ENCODE results near the gene RNF20. TPM values are rescaled to one million over a fixed set of nuclear protein-coding genes. Genes with fewer than 3 reads are reported as not detected.

RNF20 gene
- total and polyA plus RNA-seq, 2 experiments from 2014 or later = 24.4 to 30.2 TPM

DNA sequence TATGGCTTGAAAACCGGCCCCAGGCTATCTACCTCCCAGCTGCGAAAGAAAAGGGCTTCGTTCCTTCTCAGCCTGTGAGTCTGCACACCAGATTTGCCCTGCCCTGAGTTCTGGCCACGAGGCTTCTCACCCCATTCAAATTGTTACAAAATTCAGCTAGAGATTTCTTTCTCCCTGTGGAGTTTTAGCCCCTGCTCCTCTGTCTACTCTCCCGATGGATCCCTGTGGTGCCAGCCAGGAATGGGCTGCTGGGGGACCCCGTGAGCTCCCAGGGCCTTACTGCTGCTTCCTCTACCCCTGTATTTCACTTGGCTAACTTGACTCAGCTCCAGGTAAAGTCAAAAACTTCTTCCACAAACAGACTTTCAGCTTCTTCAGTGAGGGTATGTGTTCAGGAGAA, 9.3 kb upstream of the RNF20 start:
- DNase-seq (ENCODE audit: low read depth in 1 of 2, low spot score in 1 of 2) = no peak
- Histone ChIP-seq H3K4me3 (no peak overlapping the region), H3K9me3 (ENCODE audit: low read depth) (no peaks in the 10 kb centered on the region), H3K36me3 (no peaks in the 10 kb centered on the region), H3K27ac (no peak overlapping the region), H3K4me1 (ENCODE audit: low read depth) (no peaks in the 10 kb centered on the region), H3K27me3 (no peaks in the 10 kb centered on the region)
- TF ChIP-seq CTCF (IDR thresholded peaks at IDR 0.05; ENCODE audit: low read depth, low read length) = no peak

GRCh38 chr9:101527066-101527465, 6.6 kb upstream of the RNF20 start:
- no peak for TF ChIP-seq CTCF (IDR thresholded peaks at IDR 0.05; ENCODE audit: low read depth, low read length)
- no peak for DNase-seq (ENCODE audit: low read depth in 1 of 2, low spot score in 1 of 2)

GRCh38 chr9:101528015-101528414, 5.6 kb upstream of the RNF20 start:
- TF ChIP-seq CTCF (IDR thresholded peaks at IDR 0.05; ENCODE audit: low read depth, low read length) = no peak
- Histone ChIP-seq H3K27ac (no peak overlapping the region), H3K4me3 (no peak overlapping the region), H3K27me3 (no peaks in the 10 kb centered on the region), H3K4me1 (ENCODE audit: low read depth) (peaks cover 3% of the 10 kb centered on the region), H3K36me3 (no peaks in the 10 kb centered on the region), H3K9me3 (ENCODE audit: low read depth) (no peaks in the 10 kb centered on the region)
- no peak for DNase-seq (ENCODE audit: low read depth in 1 of 2, low spot score in 1 of 2)

More at GRCh38 chr9:101527066-101527465, 6.6 kb upstream of the RNF20 start:
- no peak overlapping the region for H3K27ac ChIP-seq
- H3K27me3 ChIP-seq = no peaks in the 10 kb centered on the region
- no peaks in the 10 kb centered on the region for H3K36me3 ChIP-seq
- no peaks in the 10 kb centered on the region for H3K9me3 ChIP-seq (ENCODE audit: low read depth)
- no peak overlapping the region for H3K4me3 ChIP-seq
- no peaks in the 10 kb centered on the region for H3K4me1 ChIP-seq (ENCODE audit: low read depth)

- no peak overlapping the region for H3K4me3 ChIP-seq
- peaks cover 1% of the 10 kb centered on the region for H3K36me3 ChIP-seq
- peak; percentile 78 for TF ChIP-seq CTCF (IDR thresholded peaks at IDR 0.05; ENCODE audit: low read depth, low read length)
- H3K4me1 ChIP-seq (ENCODE audit: low read depth) = peaks cover 10% of the 10 kb centered on the region
- no peaks in the 10 kb centered on the region for H3K9me3 ChIP-seq (ENCODE audit: low read depth)
- H3K27ac ChIP-seq = no peak overlapping the region
- DNase-seq (ENCODE audit: low read depth in 1 of 2, low spot score in 1 of 2) = peak; percentile 78 to 82
- H3K27me3 ChIP-seq = no peaks in the 10 kb centered on the region
Measured at GRCh38 chr9:101530076-101530711, 3.5 kb upstream of the RNF20 start.

DNA sequence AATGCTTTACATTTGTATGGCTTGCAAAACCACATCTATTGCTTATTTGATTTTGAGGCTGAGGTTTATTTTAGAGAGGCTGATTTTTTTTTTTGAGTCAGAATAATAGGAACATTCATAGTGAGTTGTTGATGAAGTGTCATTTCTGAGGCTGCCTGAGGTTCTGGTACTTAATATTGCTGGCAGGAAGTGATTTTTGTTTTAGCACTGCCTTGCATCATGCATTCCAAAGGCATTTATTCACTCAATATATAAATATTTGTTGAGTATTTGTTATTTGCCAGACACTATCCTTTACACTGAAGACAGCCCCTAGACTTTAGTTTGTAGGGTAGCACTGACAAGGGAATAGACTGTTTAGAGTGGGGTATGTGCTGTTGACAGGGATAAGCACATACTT, 2.7 kb downstream of the RNF20 start:
- H3K4me3 ChIP-seq = no peak overlapping the region
- peaks cover 31% of the 10 kb centered on the region for H3K36me3 ChIP-seq
- peak in 1 of 2 donors; percentile 24 for DNase-seq (ENCODE audit: low read depth in 1 of 2, low spot score in 1 of 2)
- peaks cover 10% of the 10 kb centered on the region for H3K4me1 ChIP-seq (ENCODE audit: low read depth)
- no peak overlapping the region for H3K27ac ChIP-seq
- no peaks in the 10 kb centered on the region for H3K27me3 ChIP-seq
- TF ChIP-seq CTCF (IDR thresholded peaks at IDR 0.05; ENCODE audit: low read depth, low read length) = no peak
- H3K9me3 ChIP-seq (ENCODE audit: low read depth) = no peaks in the 10 kb centered on the region

Data from cardiac muscle cell (in vitro differentiated cells and primary cell).